BJ (cell line): ENCODE measurements around the gene EIF3L. TPM values are rescaled to one million over a fixed set of nuclear protein-coding genes. Genes with fewer than 3 reads are reported as not detected.
"Not testable (repeated sequence)": the region's sequence is repeated elsewhere in the genome, so short reads cannot be mapped to it uniquely, and the experiment has no call there.

Source experiments
- CTCF ChIA-PET: fragments of 350-600 bp; formaldehyde crosslinking; extraction: SDS; loops from one replicate; lab custom pipeline; 2021; ENCODE audit warnings: antibody characterized with exemption, inconsistent platforms; lab: Yijun Ruan, JAX
- POLR2A ChIA-PET: fragments of 300-600 bp; sonication (Branson Sonifier 250); formaldehyde crosslinking; extraction: SDS; loops from one replicate; lab custom pipeline; 2021; ENCODE audit warnings: antibody characterized with exemption; lab: Charles Lee
- DNase-seq: peaks from one replicate; pipeline ENCODE4 v3.0.0-alpha.2; 2011; ENCODE audit warnings: low read depth
- H3K27me3 ChIP-seq: 2 replicates; pipeline ENCODE4 v1.6.0; 2011; ENCODE audit warnings: low read length; ENCODE audit not compliant: control insufficient read depth, insufficient read depth
- H3K36me3 ChIP-seq: 2 replicates; pipeline ENCODE4 v1.5.1; 2011; ENCODE audit warnings: low read length; ENCODE audit not compliant: control insufficient read depth, insufficient read depth
- H3K4me3 ChIP-seq: 2 replicates; pipeline ENCODE4 v1.5.1; 2011; ENCODE audit warnings: low read depth, mild to moderate bottlenecking, control low read depth, low read length
- CTCF ChIP-seq: IDR thresholded peaks from 2 replicates; pipeline ENCODE4 v1.5.1; 2011; ENCODE audit warnings: low read depth, mild to moderate bottlenecking, control low read depth, inconsistent platforms, low read length, moderate library complexity; ENCODE audit not compliant: insufficient read depth
- polyA minus RNA-seq: library from RNA; depleted of rRNA, polyadenylated mRNA; stranded (reverse); fragments of >200 nt; gene quantifications from 2 replicates; pipeline ENCODE4 v1.2.3, GENCODE V29; 2011; rRNA and poly(A)+ RNA removed
- polyA plus RNA-seq: library from polyadenylated mRNA; depleted of rRNA; stranded (reverse); fragments of >200 nt; gene quantifications from 2 replicates; pipeline ENCODE4 v1.2.3, GENCODE V29; 2011; rRNA removed

EIF3L gene
- polyA plus RNA-seq (705 and 755 TPM in 2 replicates), polyA minus RNA-seq (282 and 487 TPM in 2 replicates)

- ChIA-PET POLR2A (no interaction called here), CTCF (interaction anchor here (0.9 to 1.6 kb wide), 3 partner anchors 14 to 31 kb away, joined by 3 to 14 read pairs (median 3); no protein-coding TSS in a partner anchor)
- Histone ChIP-seq H3K36me3 (peaks cover 11% of the 10 kb centered on the region), H3K27me3 (no peaks in the 10 kb centered on the region), H3K4me3 (peak within 1 kb of the TSS; percentile 92)
- TF ChIP-seq CTCF, result no peak
- peak; percentile 42 for DNase-seq
Observed at GRCh38 chr22:37849089-37849751, at the start of gene EIF3L. EIF3L (plus strand) TSS chr22:37849419; CDS start chr22:37849450, 31 bp downstream.

GRCh38 chr22:37799979-37800378 is 49.2 kb upstream of the EIF3L start:
- H3K4me3 ChIP-seq, POLR2A ChIA-PET, H3K36me3 ChIP-seq, H3K27me3 ChIP-seq, DNase-seq: not testable (repeated sequence)
- CTCF ChIA-PET, result interaction anchor here (1.3 kb wide), 1 partner anchor 8 kb away, joined by 3 read pairs; no protein-coding TSS in a partner anchor

GRCh38 chr22:37801946-37802309 is 47.3 kb upstream of the EIF3L start:
- H3K36me3 ChIP-seq, result no peaks in the 10 kb centered on the region
- TF ChIP-seq CTCF, result no peak
- peak overlapping the region; percentile 60 for H3K4me3 ChIP-seq
- POLR2A ChIA-PET, result no interaction called here
- no peak for DNase-seq
- peaks cover 3% of the 10 kb centered on the region; the same call in 1 of the 2 replicates for H3K27me3 ChIP-seq
- CTCF ChIA-PET, result interaction anchor here (1.7 to 1.8 kb wide), 2 partner anchors 10 to 158 kb away, joined by 4 to 7 read pairs; no protein-coding TSS in a partner anchor

- DNase-seq, result no peak
- CTCF ChIA-PET, result interaction anchor here (1.7 to 1.8 kb wide), 2 partner anchors 10 to 159 kb away, joined by 4 to 7 read pairs; no protein-coding TSS in a partner anchor
- peaks cover 3% of the 10 kb centered on the region; the same call in 1 of the 2 replicates for H3K27me3 ChIP-seq
- TF ChIP-seq CTCF, result no peak
- peak overlapping the region; percentile 60 for H3K4me3 ChIP-seq
- POLR2A ChIA-PET, result no interaction called here
- H3K36me3 ChIP-seq, result no peaks in the 10 kb centered on the region
Observed at GRCh38 chr22:37802310-37803194, 46.7 kb upstream of the EIF3L start.

GRCh38 chr22:37803195-37803638 is 46.0 kb upstream of the EIF3L start:
- TF ChIP-seq CTCF, result no peak
- no peaks in the 10 kb centered on the region for H3K36me3 ChIP-seq
- H3K4me3 ChIP-seq, result no peak overlapping the region
- POLR2A ChIA-PET, result no interaction called here
- CTCF ChIA-PET, result interaction anchor here (1.7 kb wide), 1 partner anchor 11 kb away, joined by 7 read pairs; no protein-coding TSS in a partner anchor
- H3K27me3 ChIP-seq, result no peaks in the 10 kb centered on the region
- DNase-seq, result no peak
